ENCODE results near the gene FIGNL2.
"Not testable (repeated sequence)": the region's sequence is repeated elsewhere in the genome, so short reads cannot be mapped to it uniquely, and the experiment has no call there.

FIGNL2 gene

GRCh38 chr12:51818086-51818485, 30.4 kb downstream of the FIGNL2 start:
- DNase-seq (ENCODE audit: low read depth in 2 of 2), result no peak

- no peak for DNase-seq (ENCODE audit: low read depth in 2 of 2)
These were observed 31.2 kb downstream of the FIGNL2 start for GRCh38 chr12:51817027-51817953.

- no peak for DNase-seq (ENCODE audit: low read depth in 2 of 2)
These were observed 32.9 kb downstream of the FIGNL2 start for GRCh38 chr12:51815571-51815970.

- DNase-seq (ENCODE audit: low read depth in 2 of 2), result peak; percentile 43 to 64
These were observed 34.0 kb downstream of the FIGNL2 start for GRCh38 chr12:51814311-51815088.

GRCh38 chr12:51813931-51814310, 34.6 kb downstream of the FIGNL2 start:
- no peak for DNase-seq (ENCODE audit: low read depth in 2 of 2)

GRCh38 chr12:51812871-51813270, 35.6 kb downstream of the FIGNL2 start:
- DNase-seq (ENCODE audit: low read depth in 2 of 2), result no peak

GRCh38 chr12:51811203-51812202, 37.0 kb downstream of the FIGNL2 start:
- no peak for DNase-seq (ENCODE audit: low read depth in 2 of 2)

- no peak for DNase-seq (ENCODE audit: low read depth in 2 of 2)
These were observed 39.3 kb downstream of the FIGNL2 start for GRCh38 chr12:51809193-51809592.

GRCh38 chr12:51806896-51807295, 41.6 kb downstream of the FIGNL2 start:
- DNase-seq (ENCODE audit: low read depth in 2 of 2), result no peak

GRCh38 chr12:51801027-51801426, 47.5 kb downstream of the FIGNL2 start:
- no peak for DNase-seq (ENCODE audit: low read depth in 2 of 2)

GRCh38 chr12:51798501-51798900, 50.0 kb downstream of the FIGNL2 start:
- DNase-seq (ENCODE audit: low read depth in 2 of 2), result no peak

- not testable (repeated sequence) for DNase-seq (ENCODE audit: low read depth in 2 of 2)
These were observed 50.5 kb downstream of the FIGNL2 start for GRCh38 chr12:51798051-51798450.

- no peak for DNase-seq (ENCODE audit: low read depth in 2 of 2)
These were observed 51.2 kb downstream of the FIGNL2 start for GRCh38 chr12:51797301-51797700.

- no peak for DNase-seq (ENCODE audit: low read depth in 2 of 2)
These were observed 55.3 kb downstream of the FIGNL2 start for GRCh38 chr12:51793201-51793600.

GRCh38 chr12:51792417-51792816, 56.1 kb downstream of the FIGNL2 start:
- DNase-seq (ENCODE audit: low read depth in 2 of 2), result no peak

GRCh38 chr12:51788876-51789275, 59.6 kb downstream of the FIGNL2 start:
- no peak for DNase-seq (ENCODE audit: low read depth in 2 of 2)

- no peak for DNase-seq (ENCODE audit: low read depth in 2 of 2)
These were observed 62.6 kb downstream of the FIGNL2 start for GRCh38 chr12:51785906-51786305.

- DNase-seq (ENCODE audit: low read depth in 2 of 2), result no peak
These were observed 63.8 kb downstream of the FIGNL2 start for GRCh38 chr12:51784688-51785087.

- no peak for DNase-seq (ENCODE audit: low read depth in 2 of 2)
These were observed 68.6 kb downstream of the FIGNL2 start for GRCh38 chr12:51779876-51780275.

- DNase-seq (ENCODE audit: low read depth in 2 of 2), result no peak
These were observed 70.5 kb downstream of the FIGNL2 start for GRCh38 chr12:51777973-51778372.

- DNase-seq (ENCODE audit: low read depth in 2 of 2), result no peak
These were observed 71.1 kb downstream of the FIGNL2 start for GRCh38 chr12:51777457-51777856.

- no peak for DNase-seq (ENCODE audit: low read depth in 2 of 2)
These were observed 73.6 kb downstream of the FIGNL2 start for GRCh38 chr12:51774933-51775332.

Data from stimulated activated CD4-positive, alpha-beta T cell treated with anti-CD3 and anti-CD28 coated beads, Interleukin-1b, Interleukin-23, amount 100 ng/mL, for 4 hours (primary cell).